GM10248 (cell line): Measurements from ENCODE around the gene BMPR1B.

Experiments
- CTCF ChIA-PET: fragments of 300-600 bp; sonication (Branson Sonifier 250); formaldehyde crosslinking; extraction: SDS; loops from one replicate; lab custom pipeline; 2021; ENCODE audit warnings: antibody characterized with exemption; lab: Yijun Ruan, JAX
- POLR2A ChIA-PET: fragments of 350-650 bp; sonication (Branson Sonifier 250); formaldehyde crosslinking; extraction: SDS; loops from one replicate; lab custom pipeline; 2020; ENCODE audit warnings: antibody characterized with exemption; lab: Yijun Ruan, JAX
- DNase-seq: peaks from one replicate; pipeline ENCODE4 v3.0.0; 2012; ENCODE audit errors: extremely low spot score
- CTCF ChIP-seq: IDR thresholded peaks from 2 replicates; pipeline ENCODE4 v1.5.1; 2012; ENCODE audit warnings: mild to moderate bottlenecking, low read depth; ENCODE audit errors: extremely low read depth, missing control alignments, control extremely low read depth

BMPR1B gene

GRCh38 chr4:94957030-94957429 lies 199.3 kb downstream of the BMPR1B start:
- ChIA-PET POLR2A (no interaction called here), CTCF (interaction anchor here (0.9 kb wide), 1 partner anchor 17 kb away, joined by 3 read pairs; no protein-coding TSS in a partner anchor)
- TF ChIP-seq CTCF = no peak
- no peak for DNase-seq

- POLR2A ChIA-PET = no interaction called here
- TF ChIP-seq CTCF = no peak
- CTCF ChIA-PET = no interaction called here
- DNase-seq = no peak
Observed at GRCh38 chr4:94959307-94959706, 201.6 kb downstream of the BMPR1B start.

GRCh38 chr4:94960708-94961107 lies 203.0 kb downstream of the BMPR1B start:
- ChIA-PET CTCF (no interaction called here), POLR2A (no interaction called here)
- no peak for DNase-seq
- TF ChIP-seq CTCF = no peak

- TF ChIP-seq CTCF = no peak
- CTCF ChIA-PET = no interaction called here
- DNase-seq = no peak
- POLR2A ChIA-PET = no interaction called here
Observed at GRCh38 chr4:94961420-94961819, 203.7 kb downstream of the BMPR1B start.

DNA sequence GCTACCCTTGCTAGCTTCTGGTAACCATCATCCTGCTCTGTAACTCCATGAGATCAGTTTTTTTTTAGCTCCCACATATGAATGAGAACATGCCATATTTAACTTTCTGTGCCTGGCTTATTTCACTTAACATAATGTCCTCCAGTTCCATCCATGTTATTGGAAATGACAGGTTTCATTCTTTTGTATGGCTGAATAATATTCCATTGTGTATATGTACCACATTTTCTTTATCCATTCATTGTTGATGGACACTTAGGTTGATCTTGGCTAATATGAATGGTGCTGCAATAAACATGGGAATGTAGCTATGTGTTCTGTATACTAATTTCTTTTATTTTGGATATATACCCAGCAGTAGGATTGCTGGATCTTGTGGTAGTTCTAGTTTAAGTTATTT lies 204.7 kb downstream of the BMPR1B start:
- TF ChIP-seq CTCF = no peak
- CTCF ChIA-PET = interaction anchor here (1.6 kb wide), 1 partner anchor 22 kb away, joined by 3 read pairs; no protein-coding TSS in a partner anchor
- POLR2A ChIA-PET = no interaction called here
- DNase-seq = no peak

GRCh38 chr4:94965852-94966251 lies 208.1 kb downstream of the BMPR1B start:
- ChIA-PET POLR2A (no interaction called here), CTCF (interaction anchor here (0.8 kb wide), 1 partner anchor 18 kb away, joined by 3 read pairs; no protein-coding TSS in a partner anchor)
- DNase-seq = no peak
- no peak for TF ChIP-seq CTCF
